Measurements from ENCODE around the gene FHOD3. TPM values are rescaled to one million over a fixed set of nuclear protein-coding genes. Genes with fewer than 3 reads are reported as not detected.

Gene FHOD3
- total and polyA plus RNA-seq, 9 donors = 27.1 to 36.8 (median 33.7) TPM

GRCh38 chr18:36693931-36694620 lies 396.6 kb downstream of the FHOD3 start:
- peak overlapping the region; percentile 45 for H3K27ac ChIP-seq (ENCODE audit: low read length)

GRCh38 chr18:36695806-36696205 lies 398.3 kb downstream of the FHOD3 start:
- H3K9me3 ChIP-seq (replicated peaks; ENCODE audit: control insufficient read depth, low read depth, low read length) = no peaks in the 10 kb centered on the region
- no peaks in the 10 kb centered on the region for H3K27me3 ChIP-seq (ENCODE audit: control insufficient read depth, insufficient read depth, low read length)
- no CpG with 5 or more reads among the region's 3 CpGs for WGBS (ENCODE audit: insufficient coverage)
- H3K27ac ChIP-seq (ENCODE audit: low read length) = no peak overlapping the region
- peaks cover 7% of the 10 kb centered on the region for H3K4me1 ChIP-seq (ENCODE audit: control insufficient read depth, insufficient read depth, low read length)
- DNase-seq = peak; percentile 27
- H3K36me3 ChIP-seq (ENCODE audit: control insufficient read depth, insufficient read depth, low read length) = peaks cover 3% of the 10 kb centered on the region
- no peak overlapping the region for H3K4me3 ChIP-seq (ENCODE audit: low read length)

More at GRCh38 chr18:36693931-36694620, 396.6 kb downstream of the FHOD3 start:
- Histone ChIP-seq H3K4me1 (ENCODE audit: control insufficient read depth, insufficient read depth, low read length) (peaks cover 7% of the 10 kb centered on the region), H3K9me3 (replicated peaks; ENCODE audit: control insufficient read depth, low read depth, low read length) (no peaks in the 10 kb centered on the region), H3K27me3 (ENCODE audit: control insufficient read depth, insufficient read depth, low read length) (no peaks in the 10 kb centered on the region), H3K4me3 (ENCODE audit: low read length) (no peak overlapping the region), H3K36me3 (ENCODE audit: control insufficient read depth, insufficient read depth, low read length) (no peaks in the 10 kb centered on the region)
- DNase-seq = peak; percentile 84
- WGBS (ENCODE audit: insufficient coverage) = 20% methylated on average over 7 of the region's 15 CpGs

GRCh38 chr18:36697905-36698304 lies 400.4 kb downstream of the FHOD3 start:
- Histone ChIP-seq H3K36me3 (ENCODE audit: control insufficient read depth, insufficient read depth, low read length) (peaks cover 3% of the 10 kb centered on the region), H3K9me3 (replicated peaks; ENCODE audit: control insufficient read depth, low read depth, low read length) (no peaks in the 10 kb centered on the region), H3K27me3 (ENCODE audit: control insufficient read depth, insufficient read depth, low read length) (no peaks in the 10 kb centered on the region), H3K4me1 (ENCODE audit: control insufficient read depth, insufficient read depth, low read length) (peaks cover 4% of the 10 kb centered on the region), H3K4me3 (ENCODE audit: low read length) (no peak overlapping the region), H3K27ac (ENCODE audit: low read length) (no peak overlapping the region)
- DNase-seq = peak; percentile 39
- 67% methylated on average over 1 of the region's 2 CpGs for WGBS (ENCODE audit: insufficient coverage)

GRCh38 chr18:36700955-36701354 lies 403.4 kb downstream of the FHOD3 start:
- Histone ChIP-seq H3K36me3 (ENCODE audit: control insufficient read depth, insufficient read depth, low read length) (peaks cover 3% of the 10 kb centered on the region), H3K27me3 (ENCODE audit: control insufficient read depth, insufficient read depth, low read length) (peaks cover 2% of the 10 kb centered on the region), H3K4me1 (ENCODE audit: control insufficient read depth, insufficient read depth, low read length) (no peaks in the 10 kb centered on the region), H3K4me3 (ENCODE audit: low read length) (no peak overlapping the region), H3K9me3 (replicated peaks; ENCODE audit: control insufficient read depth, low read depth, low read length) (no peaks in the 10 kb centered on the region), H3K27ac (ENCODE audit: low read length) (no peak overlapping the region)
- DNase-seq = no peak
- WGBS (ENCODE audit: insufficient coverage) = 100% methylated on average over 3 of the region's 4 CpGs

- H3K4me1 ChIP-seq (ENCODE audit: control insufficient read depth, insufficient read depth, low read length) = no peaks in the 10 kb centered on the region
- H3K27me3 ChIP-seq (ENCODE audit: control insufficient read depth, insufficient read depth, low read length) = peaks cover 2% of the 10 kb centered on the region
- no peak overlapping the region for H3K27ac ChIP-seq (ENCODE audit: low read length)
- peaks cover 3% of the 10 kb centered on the region for H3K36me3 ChIP-seq (ENCODE audit: control insufficient read depth, insufficient read depth, low read length)
- H3K9me3 ChIP-seq (replicated peaks; ENCODE audit: control insufficient read depth, low read depth, low read length) = no peaks in the 10 kb centered on the region
- H3K4me3 ChIP-seq (ENCODE audit: low read length) = no peak overlapping the region
- 81% methylated on average over 6 of the region's 10 CpGs for WGBS (ENCODE audit: insufficient coverage)
- DNase-seq = no peak
These were observed 405.0 kb downstream of the FHOD3 start for GRCh38 chr18:36702401-36703013.

GRCh38 chr18:36704156-36704555 lies 406.6 kb downstream of the FHOD3 start:
- DNase-seq = no peak
- Histone ChIP-seq H3K9me3 (replicated peaks; ENCODE audit: control insufficient read depth, low read depth, low read length) (no peaks in the 10 kb centered on the region), H3K27me3 (ENCODE audit: control insufficient read depth, insufficient read depth, low read length) (peaks cover 2% of the 10 kb centered on the region), H3K27ac (ENCODE audit: low read length) (no peak overlapping the region), H3K36me3 (ENCODE audit: control insufficient read depth, insufficient read depth, low read length) (peaks cover 3% of the 10 kb centered on the region), H3K4me3 (ENCODE audit: low read length) (no peak overlapping the region), H3K4me1 (ENCODE audit: control insufficient read depth, insufficient read depth, low read length) (no peaks in the 10 kb centered on the region)
- 95% methylated on average over 5 of the region's 6 CpGs for WGBS (ENCODE audit: insufficient coverage)

- no peak for DNase-seq
- Histone ChIP-seq H3K4me1 (ENCODE audit: control insufficient read depth, insufficient read depth, low read length) (no peaks in the 10 kb centered on the region), H3K4me3 (ENCODE audit: low read length) (no peak overlapping the region), H3K27ac (ENCODE audit: low read length) (no peak overlapping the region), H3K27me3 (ENCODE audit: control insufficient read depth, insufficient read depth, low read length) (peaks cover 2% of the 10 kb centered on the region), H3K9me3 (replicated peaks; ENCODE audit: control insufficient read depth, low read depth, low read length) (no peaks in the 10 kb centered on the region), H3K36me3 (ENCODE audit: control insufficient read depth, insufficient read depth, low read length) (no peaks in the 10 kb centered on the region)
- WGBS (ENCODE audit: insufficient coverage) = 42% methylated on average over 3 of the region's 8 CpGs
These were observed 408.8 kb downstream of the FHOD3 start for GRCh38 chr18:36706134-36706881.

- Histone ChIP-seq H3K36me3 (ENCODE audit: control insufficient read depth, insufficient read depth, low read length) (no peaks in the 10 kb centered on the region), H3K4me1 (ENCODE audit: control insufficient read depth, insufficient read depth, low read length) (no peaks in the 10 kb centered on the region), H3K9me3 (replicated peaks; ENCODE audit: control insufficient read depth, low read depth, low read length) (no peaks in the 10 kb centered on the region), H3K27me3 (ENCODE audit: control insufficient read depth, insufficient read depth, low read length) (peaks cover 2% of the 10 kb centered on the region), H3K4me3 (ENCODE audit: low read length) (no peak overlapping the region), H3K27ac (ENCODE audit: low read length) (no peak overlapping the region)
- 83% methylated on average over 3 of the region's 4 CpGs for WGBS (ENCODE audit: insufficient coverage)
- no peak for DNase-seq
These were observed 410.9 kb downstream of the FHOD3 start for GRCh38 chr18:36708366-36708765.

- no peak for DNase-seq
- Histone ChIP-seq H3K9me3 (replicated peaks; ENCODE audit: control insufficient read depth, low read depth, low read length) (no peaks in the 10 kb centered on the region), H3K27me3 (ENCODE audit: control insufficient read depth, insufficient read depth, low read length) (peaks cover 2% of the 10 kb centered on the region), H3K27ac (ENCODE audit: low read length) (no peak overlapping the region), H3K4me3 (ENCODE audit: low read length) (no peak overlapping the region), H3K4me1 (ENCODE audit: control insufficient read depth, insufficient read depth, low read length) (no peaks in the 10 kb centered on the region), H3K36me3 (ENCODE audit: control insufficient read depth, insufficient read depth, low read length) (no peaks in the 10 kb centered on the region)
- 86% methylated on average over 4 of the region's 6 CpGs for WGBS (ENCODE audit: insufficient coverage)
These were observed 411.8 kb downstream of the FHOD3 start for GRCh38 chr18:36709315-36709714.

GRCh38 chr18:36711014-36711725 lies 413.7 kb downstream of the FHOD3 start:
- H3K9me3 ChIP-seq (replicated peaks; ENCODE audit: control insufficient read depth, low read depth, low read length) = no peaks in the 10 kb centered on the region
- DNase-seq = no peak
- no peaks in the 10 kb centered on the region for H3K4me1 ChIP-seq (ENCODE audit: control insufficient read depth, insufficient read depth, low read length)
- no peak overlapping the region for H3K27ac ChIP-seq (ENCODE audit: low read length)
- no peaks in the 10 kb centered on the region for H3K36me3 ChIP-seq (ENCODE audit: control insufficient read depth, insufficient read depth, low read length)
- H3K4me3 ChIP-seq (ENCODE audit: low read length) = no peak overlapping the region
- whole genome bisulfite sequencing (ENCODE audit: insufficient coverage) = no CpG with 5 or more reads among the region's 6 CpGs
- H3K27me3 ChIP-seq (ENCODE audit: control insufficient read depth, insufficient read depth, low read length) = no peaks in the 10 kb centered on the region
